Omental fat pad (tissue), 4 donors: ENCODE results near the gene APCDD1. TPM values are rescaled to one million over a fixed set of nuclear protein-coding genes. Genes with fewer than 3 reads are reported as not detected.

Source experiments
- ATAC-seq: fragments of 150-250 bp; one replicate; pipeline ENCODE4 v1.9.1; 2016; ENCODE audit warnings: mild to moderate bottlenecking, moderate library complexity; ENCODE audit not compliant: low FRiP score
- DNase-seq: peaks from one replicate; pipeline ENCODE4 v3.0.0-alpha.2; 2019; ENCODE audit warnings: low spot score
- total RNA-seq, 4 donors: library from RNA; depleted of rRNA; stranded (reverse); fragments of >200 nt; gene quantifications; one replicate each; pipeline ENCODE4 v1.1.0, GENCODE V29; 2016
- TF ChIP-seq, protein P1 (sequence below), 3 donors: fragments of 450-650 bp; IDR thresholded peaks; one replicate each; pipeline ENCODE4 v1.5.1; 2016 to 2017; ENCODE audit warnings: antibody characterized with exemption in 3 of 3, mild to moderate bottlenecking in 3 of 3, moderate library complexity in 2 of 3

Gene APCDD1
- total RNA-seq, 4 donors from 2014 or later, result 119 to 252 (median 181) TPM

DNA sequence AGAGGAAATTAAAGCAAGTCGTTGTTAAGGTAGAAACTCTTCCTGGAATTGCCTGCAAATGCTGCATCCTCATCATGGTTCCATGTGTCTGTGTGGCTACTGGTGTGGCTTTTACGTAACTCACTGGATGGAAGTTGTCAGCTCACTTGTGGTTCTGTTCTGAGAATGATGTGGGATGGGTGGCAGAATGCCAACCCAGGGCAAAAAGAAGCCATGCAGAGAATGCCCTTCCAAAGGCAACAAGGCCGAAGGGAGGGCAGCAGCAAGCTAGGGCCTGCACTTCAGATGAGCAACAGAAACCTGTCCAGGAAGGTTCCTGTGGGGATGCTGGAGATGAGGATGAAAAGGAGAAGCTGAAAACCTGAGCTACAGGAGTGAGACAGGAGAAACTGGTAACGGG, 61.0 kb downstream of the APCDD1 start:
- DNase-seq (no peak), ATAC-seq (no peak)
- TF ChIP-seq, protein P1, sequence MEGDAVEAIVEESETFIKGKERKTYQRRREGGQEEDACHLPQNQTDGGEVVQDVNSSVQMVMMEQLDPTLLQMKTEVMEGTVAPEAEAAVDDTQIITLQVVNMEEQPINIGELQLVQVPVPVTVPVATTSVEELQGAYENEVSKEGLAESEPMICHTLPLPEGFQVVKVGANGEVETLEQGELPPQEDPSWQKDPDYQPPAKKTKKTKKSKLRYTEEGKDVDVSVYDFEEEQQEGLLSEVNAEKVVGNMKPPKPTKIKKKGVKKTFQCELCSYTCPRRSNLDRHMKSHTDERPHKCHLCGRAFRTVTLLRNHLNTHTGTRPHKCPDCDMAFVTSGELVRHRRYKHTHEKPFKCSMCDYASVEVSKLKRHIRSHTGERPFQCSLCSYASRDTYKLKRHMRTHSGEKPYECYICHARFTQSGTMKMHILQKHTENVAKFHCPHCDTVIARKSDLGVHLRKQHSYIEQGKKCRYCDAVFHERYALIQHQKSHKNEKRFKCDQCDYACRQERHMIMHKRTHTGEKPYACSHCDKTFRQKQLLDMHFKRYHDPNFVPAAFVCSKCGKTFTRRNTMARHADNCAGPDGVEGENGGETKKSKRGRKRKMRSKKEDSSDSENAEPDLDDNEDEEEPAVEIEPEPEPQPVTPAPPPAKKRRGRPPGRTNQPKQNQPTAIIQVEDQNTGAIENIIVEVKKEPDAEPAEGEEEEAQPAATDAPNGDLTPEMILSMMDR (IDR thresholded peaks at IDR 0.05), result no peak

DNA sequence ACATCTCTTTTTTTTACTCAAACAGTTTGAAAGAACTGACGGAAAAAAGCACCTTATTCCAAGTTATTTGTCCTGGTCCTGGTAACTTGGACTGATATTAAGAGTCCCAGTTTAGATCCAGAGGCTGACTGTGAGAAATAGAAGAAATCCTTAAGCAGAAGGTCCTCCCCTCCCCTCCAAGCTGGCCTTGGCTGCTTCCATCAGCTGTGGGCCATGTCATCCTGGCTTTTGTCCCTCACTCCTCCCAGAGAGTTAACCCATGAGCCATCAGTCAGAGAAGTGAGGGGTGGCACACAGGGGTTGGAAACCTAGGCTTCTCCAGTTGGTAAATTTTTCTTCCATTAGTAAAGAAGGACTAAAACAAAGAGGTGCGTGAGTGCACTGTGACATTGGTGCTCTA, 61.6 kb downstream of the APCDD1 start:
- DNase-seq (no peak), ATAC-seq (no peak)
- TF ChIP-seq, protein P1 (IDR thresholded peaks at IDR 0.05), result no peak

DNA sequence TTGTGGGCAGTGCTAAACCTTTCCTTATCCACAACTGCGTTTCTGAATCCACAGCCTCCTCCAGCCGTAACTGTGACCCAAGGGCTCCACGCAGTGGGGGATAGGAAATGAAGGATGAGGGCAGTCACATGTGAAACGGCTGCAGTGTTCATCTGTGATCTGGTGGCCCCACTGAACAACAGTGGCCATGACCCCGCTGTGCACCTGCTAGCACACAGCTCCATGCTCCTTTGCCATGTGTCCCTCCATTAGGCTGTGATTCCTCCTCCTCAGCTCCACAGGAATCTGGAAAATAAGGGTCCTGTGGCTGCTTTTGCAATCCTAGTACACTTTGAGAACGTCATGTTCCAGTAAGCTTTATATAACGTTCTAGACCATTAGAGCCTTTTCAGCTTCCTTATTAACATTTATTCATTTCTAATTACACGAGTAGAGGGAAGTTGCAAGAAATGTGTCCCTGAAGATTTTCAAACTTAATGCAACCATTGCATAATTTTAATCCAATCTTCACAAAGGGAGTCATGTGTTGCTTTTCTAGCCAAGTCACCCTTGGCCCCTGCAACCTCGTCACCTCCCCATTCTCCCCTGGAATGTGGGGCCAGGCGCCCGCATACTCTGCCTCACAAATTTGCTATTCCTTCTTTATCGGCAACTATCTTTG, 64.3 kb downstream of the APCDD1 start:
- TF ChIP-seq, protein P1 (IDR thresholded peaks at IDR 0.05), result no peak
- DNase-seq (no peak), ATAC-seq (peak; percentile 34)

DNA sequence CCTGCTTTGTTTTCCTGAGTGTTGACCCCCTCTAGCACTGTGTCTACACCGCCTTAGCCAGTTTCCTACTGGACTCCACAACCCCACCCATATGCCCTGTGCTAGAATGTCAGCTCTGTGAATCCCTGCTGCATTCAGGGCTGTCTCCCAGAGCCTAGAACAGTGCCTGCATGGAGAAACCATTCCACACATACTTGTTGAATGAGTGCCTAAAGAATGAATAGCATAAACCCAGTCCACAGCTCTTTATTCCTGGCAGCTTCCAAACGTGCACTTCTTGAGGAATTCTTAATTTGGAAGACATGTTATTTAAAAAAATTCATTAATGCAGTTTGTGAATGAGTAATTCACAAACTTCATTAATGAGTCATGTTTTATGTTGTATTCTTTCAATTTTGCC, 64.9 kb downstream of the APCDD1 start:
- ATAC-seq, result no peak
- DNase-seq, result no peak
- TF ChIP-seq, protein P1 (IDR thresholded peaks at IDR 0.05), result no peak

DNA sequence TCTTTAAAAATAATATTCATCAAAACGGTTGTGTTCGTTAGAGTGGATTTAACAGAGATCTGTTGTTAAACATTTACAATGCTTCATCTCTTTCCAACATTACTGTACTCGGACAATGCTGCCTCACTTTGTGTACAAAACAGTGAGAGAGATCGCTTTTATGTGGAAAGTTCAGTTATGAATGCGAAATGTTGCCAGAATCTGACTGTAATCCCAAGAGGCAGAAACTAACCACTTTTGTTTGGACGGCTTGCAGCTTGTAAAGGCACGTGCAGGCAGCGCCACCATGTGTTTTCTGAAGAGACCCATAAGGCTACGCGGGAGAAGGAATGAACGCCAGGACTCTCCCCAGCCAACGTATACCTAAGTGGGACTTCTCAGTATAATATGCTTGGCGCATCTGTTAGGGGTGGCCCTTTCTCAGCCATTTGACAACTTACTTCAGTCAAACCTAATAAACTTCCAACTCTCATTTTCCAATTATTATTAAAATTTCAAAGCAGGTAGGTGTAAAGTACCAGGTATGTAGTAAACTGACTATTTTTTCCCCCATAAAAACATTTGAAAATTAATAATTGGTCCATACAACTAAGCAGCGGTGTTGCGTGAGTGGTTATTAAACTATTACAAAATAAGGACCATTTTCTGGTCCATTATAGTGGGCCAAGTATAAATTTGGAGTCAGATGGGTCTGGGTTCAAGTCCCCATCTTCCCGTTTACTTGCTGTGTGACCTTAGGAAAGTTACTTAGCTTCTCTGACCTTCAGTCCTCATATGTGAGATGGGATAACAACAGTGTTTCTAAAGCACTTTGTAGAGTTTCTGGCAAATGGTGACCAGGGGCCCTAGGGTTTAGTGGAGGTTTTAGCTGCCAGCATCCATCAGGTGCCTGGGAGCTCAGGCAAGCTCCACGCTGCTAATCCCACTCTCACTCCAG, 65.8 kb downstream of the APCDD1 start:
- ATAC-seq (peak; percentile 75), DNase-seq (no peak)
- TF ChIP-seq, protein P1 (IDR thresholded peaks at IDR 0.05), result peak in 1 of 3 donors; percentile 18

DNA sequence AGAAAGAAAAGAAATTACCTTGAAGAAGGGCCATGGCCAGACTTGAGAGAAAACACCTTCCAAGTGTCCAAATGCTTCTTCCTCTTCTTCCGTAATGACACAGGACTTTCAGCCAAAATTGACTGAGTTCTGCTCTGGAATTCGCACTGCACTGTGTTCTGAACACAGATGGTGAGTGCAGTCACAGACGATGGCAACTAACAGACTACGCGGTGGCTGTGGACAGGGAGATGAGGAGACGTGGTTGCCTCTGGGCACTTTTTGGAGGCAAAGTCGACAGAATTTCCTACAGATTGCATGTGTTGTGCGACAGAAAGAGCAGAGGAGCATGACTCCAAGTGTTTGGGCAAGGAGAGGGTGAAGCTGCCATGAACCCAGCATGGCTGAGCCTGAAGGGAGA, 67.1 kb downstream of the APCDD1 start:
- no peak for ATAC-seq
- TF ChIP-seq, protein P1 (IDR thresholded peaks at IDR 0.05), result no peak

More for the DNA sequence above, 67.1 kb downstream of the APCDD1 start:
- DNase-seq, result no peak
